Measurements from ENCODE around the gene SMOC2. TPM values are rescaled to one million over a fixed set of nuclear protein-coding genes. Genes with fewer than 3 reads are reported as not detected.
A peak's percentile ranks its signal among the peaks of the same experiment; 100 is the strongest.

SMOC2 gene
- total RNA-seq, 8 experiments from 2014 or later, result 0.15 to 31.4 (median 0.94) TPM; not detected in 2

- in situ Hi-C loops (cut with MboI; ENCODE audit: low pct_unique_long_range_greater_than_20kb in 2 of 9, low sequenced_read_pairs in 9 of 9, unreplicated experiment in 9 of 9), result no loop called here
- Histone ChIP-seq H3K4me3 (no peak overlapping the region), H3K27ac (no peak overlapping the region), H3K4me1 (replicated peaks in 1 of 2) (no peaks in the 10 kb centered on the region)
- ATAC-seq (replicated peaks in 6 of 8), result no peak
- 0 to 100% (median 87%) methylated on average over 1 to 5 of the region's 5 CpGs; no CpG with 5 or more reads in 7 of the 10 experiments for WGBS, 10 experiments
Measured at GRCh38 chr6:168584671-168585070, 143.7 kb downstream of the SMOC2 start.

- Histone ChIP-seq H3K4me3 (no peak overlapping the region), H3K27ac (no peak overlapping the region), H3K4me1 (replicated peaks in 1 of 2) (no peaks in the 10 kb centered on the region)
- no peak for ATAC-seq (replicated peaks in 6 of 8)
- in situ Hi-C loops (cut with MboI; ENCODE audit: low pct_unique_long_range_greater_than_20kb in 2 of 9, low sequenced_read_pairs in 9 of 9, unreplicated experiment in 9 of 9), result no loop called here
- 0 to 100% (median 90%) methylated on average over 1 to 3 of the region's 3 CpGs; no CpG with 5 or more reads in 1 of the 10 experiments for WGBS, 10 experiments
Measured at GRCh38 chr6:168585441-168585840, 144.5 kb downstream of the SMOC2 start.

GRCh38 chr6:168589275-168589674 is 148.3 kb downstream of the SMOC2 start:
- no peak overlapping the region for H3K4me3 ChIP-seq
- H3K27ac ChIP-seq, result no peak overlapping the region
- in situ Hi-C loops (cut with MboI; ENCODE audit: low pct_unique_long_range_greater_than_20kb in 2 of 9, low sequenced_read_pairs in 9 of 9, unreplicated experiment in 9 of 9), result no loop called here
- no peaks in the 10 kb centered on the region for H3K4me1 ChIP-seq (replicated peaks in 1 of 2)
- 11 to 100% (median 100%) methylated on average over 1 of the region's 2 CpGs; no CpG with 5 or more reads in 7 of the 10 experiments for WGBS, 10 experiments
- ATAC-seq (replicated peaks in 6 of 8), result no peak

- WGBS, 10 experiments, result 0 to 100% (median 59%) methylated on average over 2 to 8 of the region's 10 CpGs; no CpG with 5 or more reads in 1 of the 10 experiments
- ATAC-seq (replicated peaks in 6 of 8), result no peak
- no peak overlapping the region for H3K27ac ChIP-seq
- no peaks in the 10 kb centered on the region for H3K4me1 ChIP-seq (replicated peaks in 1 of 2)
- H3K4me3 ChIP-seq, result no peak overlapping the region
- in situ Hi-C loops (cut with MboI; ENCODE audit: low pct_unique_long_range_greater_than_20kb in 2 of 9, low sequenced_read_pairs in 9 of 9, unreplicated experiment in 9 of 9), result no loop called here
Measured at GRCh38 chr6:168590406-168590805, 149.4 kb downstream of the SMOC2 start.

GRCh38 chr6:168596344-168596743 is 155.4 kb downstream of the SMOC2 start:
- in situ Hi-C loops (cut with MboI; ENCODE audit: low pct_unique_long_range_greater_than_20kb in 2 of 9, low sequenced_read_pairs in 9 of 9, unreplicated experiment in 9 of 9), result no loop called here
- Histone ChIP-seq H3K27ac (no peak overlapping the region), H3K4me3 (no peak overlapping the region), H3K4me1 (replicated peaks in 1 of 2) (peaks cover 3 to 9% of the 10 kb centered on the region in 2 donors)
- 20 to 100% (median 84%) methylated on average over 1 to 6 of the region's 11 CpGs; no CpG with 5 or more reads in 5 of the 10 experiments for WGBS, 10 experiments
- ATAC-seq (replicated peaks in 6 of 8), result peak in 1 of 8 experiments; percentile 15

GRCh38 chr6:168597471-168597875 is 156.5 kb downstream of the SMOC2 start:
- no peak for ATAC-seq (replicated peaks in 6 of 8)
- Histone ChIP-seq H3K4me1 (replicated peaks in 1 of 2) (peaks cover 14 to 19% of the 10 kb centered on the region in 2 donors), H3K27ac (no peak overlapping the region), H3K4me3 (no peak overlapping the region)
- 26 to 97% (median 71%) methylated on average over 1 to 5 of the region's 8 CpGs; no CpG with 5 or more reads in 3 of the 10 experiments for WGBS, 10 experiments
- in situ Hi-C loops (cut with MboI; ENCODE audit: low pct_unique_long_range_greater_than_20kb in 2 of 9, low sequenced_read_pairs in 9 of 9, unreplicated experiment in 9 of 9), result no loop called here

GRCh38 chr6:168598251-168599117 is 157.5 kb downstream of the SMOC2 start:
- in situ Hi-C loops (cut with MboI; ENCODE audit: low pct_unique_long_range_greater_than_20kb in 2 of 9, low sequenced_read_pairs in 9 of 9, unreplicated experiment in 9 of 9), result no loop called here
- Histone ChIP-seq H3K4me1 (replicated peaks in 1 of 2) (peaks cover 24 to 28% of the 10 kb centered on the region in 2 donors), H3K4me3 (no peak overlapping the region), H3K27ac (no peak overlapping the region)
- ATAC-seq (replicated peaks in 6 of 8), result no peak
- 35 to 92% (median 83%) methylated on average over 3 to 13 of the region's 32 CpGs; no CpG with 5 or more reads in 4 of the 10 experiments for WGBS, 10 experiments

- peaks cover 26 to 31% of the 10 kb centered on the region in 2 donors for H3K4me1 ChIP-seq (replicated peaks in 1 of 2)
- no peak for ATAC-seq (replicated peaks in 6 of 8)
- no peak overlapping the region for H3K27ac ChIP-seq
- in situ Hi-C loops (cut with MboI; ENCODE audit: low pct_unique_long_range_greater_than_20kb in 2 of 9, low sequenced_read_pairs in 9 of 9, unreplicated experiment in 9 of 9), result no loop called here
- WGBS, 10 experiments, result 33 to 100% (median 83%) methylated on average over 1 of the region's 4 CpGs; no CpG with 5 or more reads in 7 of the 10 experiments
- no peak overlapping the region for H3K4me3 ChIP-seq
Measured at GRCh38 chr6:168599118-168599494, 158.1 kb downstream of the SMOC2 start.

- ATAC-seq (replicated peaks in 6 of 8), result no peak
- Histone ChIP-seq H3K4me3 (no peak overlapping the region), H3K4me1 (replicated peaks in 1 of 2) (peaks cover 26 to 31% of the 10 kb centered on the region in 2 donors), H3K27ac (no peak overlapping the region)
- in situ Hi-C loops (cut with MboI; ENCODE audit: low pct_unique_long_range_greater_than_20kb in 2 of 9, low sequenced_read_pairs in 9 of 9, unreplicated experiment in 9 of 9), result no loop called here
- 59 to 100% (median 100%) methylated on average over 2 to 4 of the region's 11 CpGs; no CpG with 5 or more reads in 6 of the 10 experiments for WGBS, 10 experiments
Measured at GRCh38 chr6:168599769-168600330, 158.9 kb downstream of the SMOC2 start.

- in situ Hi-C loops (cut with MboI; ENCODE audit: low pct_unique_long_range_greater_than_20kb in 2 of 9, low sequenced_read_pairs in 9 of 9, unreplicated experiment in 9 of 9), result no loop called here
- Histone ChIP-seq H3K4me3 (no peak overlapping the region), H3K27ac (no peak overlapping the region), H3K4me1 (replicated peaks in 1 of 2) (peaks cover 26 to 31% of the 10 kb centered on the region in 2 donors)
- WGBS, 10 experiments, result 55 to 100% (median 99%) methylated on average over 1 to 9 of the region's 11 CpGs; no CpG with 5 or more reads in 2 of the 10 experiments
- no peak for ATAC-seq (replicated peaks in 6 of 8)
Measured at GRCh38 chr6:168600381-168600780, 159.4 kb downstream of the SMOC2 start.

- in situ Hi-C loops (cut with MboI; ENCODE audit: low pct_unique_long_range_greater_than_20kb in 2 of 9, low sequenced_read_pairs in 9 of 9, unreplicated experiment in 9 of 9), result no loop called here
- ATAC-seq (replicated peaks in 6 of 8), result peak in 1 of 8 experiments; percentile 9
- WGBS, 10 experiments, result 36 to 97% (median 89%) methylated on average over 3 to 11 of the region's 17 CpGs; no CpG with 5 or more reads in 3 of the 10 experiments
- H3K4me1 ChIP-seq (replicated peaks in 1 of 2), result peaks cover 26 to 31% of the 10 kb centered on the region in 2 donors
- H3K4me3 ChIP-seq, result no peak overlapping the region
- peak overlapping the region in 1 of 2 donors; percentile 4 for H3K27ac ChIP-seq
Measured at GRCh38 chr6:168601111-168601510, 160.1 kb downstream of the SMOC2 start.

- Histone ChIP-seq H3K27ac (peak overlapping the region in 1 of 2 donors; percentile 4), H3K4me3 (no peak overlapping the region), H3K4me1 (replicated peaks in 1 of 2) (peaks cover 27 to 32% of the 10 kb centered on the region in 2 donors)
- 21 to 96% (median 80%) methylated on average over 3 to 10 of the region's 10 CpGs; no CpG with 5 or more reads in 2 of the 10 experiments for WGBS, 10 experiments
- in situ Hi-C loops (cut with MboI; ENCODE audit: low pct_unique_long_range_greater_than_20kb in 2 of 9, low sequenced_read_pairs in 9 of 9, unreplicated experiment in 9 of 9), result no loop called here
- peak in 5 of 8 experiments; percentile 63 to 83 (median 74) for ATAC-seq (replicated peaks in 6 of 8)
Measured at GRCh38 chr6:168601546-168601945, 160.6 kb downstream of the SMOC2 start.

- peak overlapping the region; percentile 12 to 42 for H3K27ac ChIP-seq
- H3K4me3 ChIP-seq, result no peak overlapping the region
- in situ Hi-C loops (cut with MboI; ENCODE audit: low pct_unique_long_range_greater_than_20kb in 2 of 9, low sequenced_read_pairs in 9 of 9, unreplicated experiment in 9 of 9), result no loop called here
- peaks cover 37 to 40% of the 10 kb centered on the region in 2 donors for H3K4me1 ChIP-seq (replicated peaks in 1 of 2)
- no peak for ATAC-seq (replicated peaks in 6 of 8)
- WGBS, 10 experiments, result 0 to 90% (median 70%) methylated on average over 1 to 3 of the region's 4 CpGs; no CpG with 5 or more reads in 3 of the 10 experiments
Measured at GRCh38 chr6:168602576-168602975, 161.6 kb downstream of the SMOC2 start.
